ENCODE data around the gene PAF1. TPM values are rescaled to one million over a fixed set of nuclear protein-coding genes. Genes with fewer than 3 reads are reported as not detected.
"Not testable (repeated sequence)": the region's sequence is repeated elsewhere in the genome, so short reads cannot be mapped to it uniquely, and the experiment has no call there.

The PAF1 gene
- polyA plus RNA-seq, 1 donor (not counting 4 experiments of a cell fraction or from before 2014, with no cell fraction given) = 39.4 TPM

- Histone ChIP-seq H3K4me2 (ENCODE audit: control insufficient read depth, extremely low read depth, insufficient read depth, low read depth, low read length) (peak overlapping the region; percentile 78), H3K9me1 (ENCODE audit: control insufficient read depth, extremely low read depth, insufficient read depth, low read length) (peaks cover 1% of the 10 kb centered on the region), H3K36me3 (ENCODE audit: control insufficient read depth in 2 of 2, extremely low read depth in 1 of 2, insufficient read depth in 2 of 2, low read length in 2 of 2) (peaks cover 0 to 5% of the 10 kb centered on the region in 2 experiments), H3K27me3 (ENCODE audit: control insufficient read depth, extremely low read depth, insufficient read depth, low read length) (no peaks in the 10 kb centered on the region), H3K9me3 (ENCODE audit: control insufficient read depth, low read depth, low read length) (no peaks in the 10 kb centered on the region), H2AFZ (ENCODE audit: control insufficient read depth, low read length) (peak overlapping the region; percentile 99), H3K79me2 (ENCODE audit: control insufficient read depth, insufficient read depth, low read length) (peaks cover 32% of the 10 kb centered on the region), H3K4me3 (ENCODE audit: control insufficient read depth in 2 of 3, extremely low read depth in 1 of 3, insufficient read depth in 2 of 3, low read depth in 1 of 3, low read length in 3 of 3) (peak overlapping the region; percentile 68 to 98 (median 86)), H3K27ac (ENCODE audit: control insufficient read depth, insufficient read depth, low read length) (peak overlapping the region; percentile 80), H4K20me1 (ENCODE audit: control insufficient read depth, extremely low read depth, insufficient read depth, low read length) (no peaks in the 10 kb centered on the region), H3K9ac (ENCODE audit: control insufficient read depth, extremely low read depth, insufficient read depth, low read length) (peak overlapping the region; percentile 87), H3K4me1 (ENCODE audit: control insufficient read depth, extremely low read depth, insufficient read depth, low read length) (peaks cover 12% of the 10 kb centered on the region)
- dilution Hi-C loops (cut with MboI; ENCODE audit: extremely low pct_ligation_motif_present, low sequenced_read_pairs) = no loop called here
- no peak for DNase-seq (ENCODE audit: low read depth, low spot score)
- no peak for FAIRE-seq
- TF ChIP-seq EZH2 (IDR thresholded peaks at IDR 0.05; ENCODE audit: low read length) = no peak
- no peak for TF ChIP-seq CTCF (optimal IDR thresholded peaks at IDR 0.05 in 1 of 3, IDR thresholded peaks at IDR 0.05 in 1 of 3, conservative IDR thresholded peaks at IDR 0.05 in 1 of 3; ENCODE audit: extremely low read depth in 1 of 3, insufficient read depth in 2 of 3, low read length in 3 of 3)
Measured at GRCh38 chr19:39341129-39341718, 49.7 kb downstream of the PAF1 start.

GRCh38 chr19:39340156-39340555, 50.8 kb downstream of the PAF1 start:
- H3K9ac ChIP-seq (ENCODE audit: control insufficient read depth, extremely low read depth, insufficient read depth, low read length); H3K36me3 ChIP-seq (ENCODE audit: control insufficient read depth in 2 of 2, extremely low read depth in 1 of 2, insufficient read depth in 2 of 2, low read length in 2 of 2); DNase-seq (ENCODE audit: low read depth, low spot score); H3K9me1 ChIP-seq (ENCODE audit: control insufficient read depth, extremely low read depth, insufficient read depth, low read length); FAIRE-seq; H2AFZ ChIP-seq (ENCODE audit: control insufficient read depth, low read length); H3K9me3 ChIP-seq (ENCODE audit: control insufficient read depth, low read depth, low read length); dilution Hi-C loops (cut with MboI; ENCODE audit: extremely low pct_ligation_motif_present, low sequenced_read_pairs); H3K4me2 ChIP-seq (ENCODE audit: control insufficient read depth, extremely low read depth, insufficient read depth, low read depth, low read length); H3K27me3 ChIP-seq (ENCODE audit: control insufficient read depth, extremely low read depth, insufficient read depth, low read length); H3K27ac ChIP-seq (ENCODE audit: control insufficient read depth, insufficient read depth, low read length); H4K20me1 ChIP-seq (ENCODE audit: control insufficient read depth, extremely low read depth, insufficient read depth, low read length); H3K4me3 ChIP-seq (ENCODE audit: control insufficient read depth in 2 of 3, extremely low read depth in 1 of 3, insufficient read depth in 2 of 3, low read depth in 1 of 3, low read length in 3 of 3): not testable (repeated sequence)
- peaks cover 12% of the 10 kb centered on the region for H3K4me1 ChIP-seq (ENCODE audit: control insufficient read depth, extremely low read depth, insufficient read depth, low read length)
- peaks cover 24% of the 10 kb centered on the region for H3K79me2 ChIP-seq (ENCODE audit: control insufficient read depth, insufficient read depth, low read length)

- H2AFZ ChIP-seq (ENCODE audit: control insufficient read depth, low read length) = no peak overlapping the region
- H3K27ac ChIP-seq (ENCODE audit: control insufficient read depth, insufficient read depth, low read length) = no peak overlapping the region
- no peak overlapping the region for H3K9ac ChIP-seq (ENCODE audit: control insufficient read depth, extremely low read depth, insufficient read depth, low read length)
Measured at GRCh38 chr19:39339674-39340073, 51.2 kb downstream of the PAF1 start.

More at GRCh38 chr19:39339674-39340073, 51.2 kb downstream of the PAF1 start:
- Histone ChIP-seq H3K4me3 (ENCODE audit: control insufficient read depth in 2 of 3, extremely low read depth in 1 of 3, insufficient read depth in 2 of 3, low read depth in 1 of 3, low read length in 3 of 3) (no peak overlapping the region), H3K79me2 (ENCODE audit: control insufficient read depth, insufficient read depth, low read length) (peaks cover 21% of the 10 kb centered on the region), H3K27me3 (ENCODE audit: control insufficient read depth, extremely low read depth, insufficient read depth, low read length) (no peaks in the 10 kb centered on the region), H3K9me1 (ENCODE audit: control insufficient read depth, extremely low read depth, insufficient read depth, low read length) (no peaks in the 10 kb centered on the region), H3K36me3 (ENCODE audit: control insufficient read depth in 2 of 2, extremely low read depth in 1 of 2, insufficient read depth in 2 of 2, low read length in 2 of 2) (no peaks in the 10 kb centered on the region), H3K4me1 (ENCODE audit: control insufficient read depth, extremely low read depth, insufficient read depth, low read length) (peaks cover 12% of the 10 kb centered on the region), H3K9me3 (ENCODE audit: control insufficient read depth, low read depth, low read length) (no peaks in the 10 kb centered on the region), H4K20me1 (ENCODE audit: control insufficient read depth, extremely low read depth, insufficient read depth, low read length) (no peaks in the 10 kb centered on the region), H3K4me2 (ENCODE audit: control insufficient read depth, extremely low read depth, insufficient read depth, low read depth, low read length) (no peak overlapping the region)
- dilution Hi-C loops (cut with MboI; ENCODE audit: extremely low pct_ligation_motif_present, low sequenced_read_pairs) = no loop called here
- FAIRE-seq = no peak
- DNase-seq (ENCODE audit: low read depth, low spot score) = no peak
- no peak for TF ChIP-seq CTCF (optimal IDR thresholded peaks at IDR 0.05 in 1 of 3, IDR thresholded peaks at IDR 0.05 in 1 of 3, conservative IDR thresholded peaks at IDR 0.05 in 1 of 3; ENCODE audit: extremely low read depth in 1 of 3, insufficient read depth in 2 of 3, low read length in 3 of 3)
- TF ChIP-seq EZH2 (IDR thresholded peaks at IDR 0.05; ENCODE audit: low read length) = no peak

All from keratinocyte (primary cell).